Measurements from ENCODE around the gene ZNF613.
A peak's percentile ranks its signal among the peaks of the same experiment; 100 is the strongest.
"Not testable (repeated sequence)": the region's sequence is repeated elsewhere in the genome, so short reads cannot be mapped to it uniquely, and the experiment has no call there.

Gene ZNF613

GRCh38 chr19:51944798-51945552 lies 17.7 kb downstream of the ZNF613 start:
- DNase-seq (ENCODE audit: low spot score): no peak

DNA sequence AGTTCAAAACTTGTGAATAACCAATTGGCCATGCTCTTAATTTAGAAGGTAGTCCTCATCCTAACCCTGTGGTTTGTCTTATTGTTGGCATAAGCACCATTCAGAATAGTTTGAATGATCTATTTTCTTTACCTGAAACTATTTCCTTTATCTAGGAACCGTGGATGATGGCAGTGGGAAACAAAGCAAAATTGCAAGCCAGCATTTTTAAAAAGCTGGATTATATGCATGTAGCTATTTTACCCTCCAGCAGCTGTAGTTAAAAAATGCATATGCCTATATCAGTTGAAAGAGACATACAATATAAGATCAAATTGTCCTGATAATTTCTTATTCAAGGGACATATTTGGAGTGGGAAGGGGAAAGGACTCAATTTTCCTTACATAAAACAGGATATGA lies 19.3 kb downstream of the ZNF613 start:
- no peak for DNase-seq (ENCODE audit: low spot score)

GRCh38 chr19:51948975-51949374 lies 21.7 kb downstream of the ZNF613 start:
- no peak for DNase-seq (ENCODE audit: low spot score)

- DNase-seq (ENCODE audit: low spot score): not testable (repeated sequence)
Measured at GRCh38 chr19:51957846-51958245, 30.6 kb downstream of the ZNF613 start.

GRCh38 chr19:51959791-51960190 lies 32.5 kb downstream of the ZNF613 start:
- no peak for DNase-seq (ENCODE audit: low spot score)

DNA sequence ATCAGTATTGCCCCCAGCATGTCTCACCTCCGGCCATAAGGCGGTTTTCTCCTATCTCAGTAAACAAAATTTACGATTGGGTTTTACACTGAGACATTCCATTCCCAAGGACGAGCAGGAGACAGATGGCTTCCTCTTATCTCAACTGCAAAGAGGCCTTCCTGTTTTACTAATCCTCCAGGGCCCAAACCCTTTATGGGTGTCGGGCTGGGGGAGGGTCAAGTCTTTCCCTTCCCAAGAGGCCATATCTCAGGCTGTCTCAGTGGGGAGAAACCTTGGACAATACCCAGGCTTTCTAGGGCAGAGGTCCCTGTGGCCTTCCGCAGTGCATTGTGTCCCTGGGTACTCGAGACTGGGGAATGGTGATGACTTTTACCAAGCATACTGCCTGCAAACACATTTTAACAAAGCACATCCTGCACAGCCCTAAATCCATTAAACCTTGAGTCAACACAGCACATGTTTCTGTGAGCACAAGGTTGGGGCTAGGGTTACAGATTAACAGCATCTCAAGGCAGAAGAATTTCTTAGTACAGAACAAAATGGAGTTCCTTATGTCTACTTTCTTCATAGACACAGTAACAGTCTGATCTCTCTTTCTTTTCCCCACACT lies 33.5 kb downstream of the ZNF613 start:
- DNase-seq (ENCODE audit: low spot score): not testable (repeated sequence)

- no peak for DNase-seq (ENCODE audit: low spot score)
Measured at GRCh38 chr19:51965583-51965982, 38.3 kb downstream of the ZNF613 start.

DNA sequence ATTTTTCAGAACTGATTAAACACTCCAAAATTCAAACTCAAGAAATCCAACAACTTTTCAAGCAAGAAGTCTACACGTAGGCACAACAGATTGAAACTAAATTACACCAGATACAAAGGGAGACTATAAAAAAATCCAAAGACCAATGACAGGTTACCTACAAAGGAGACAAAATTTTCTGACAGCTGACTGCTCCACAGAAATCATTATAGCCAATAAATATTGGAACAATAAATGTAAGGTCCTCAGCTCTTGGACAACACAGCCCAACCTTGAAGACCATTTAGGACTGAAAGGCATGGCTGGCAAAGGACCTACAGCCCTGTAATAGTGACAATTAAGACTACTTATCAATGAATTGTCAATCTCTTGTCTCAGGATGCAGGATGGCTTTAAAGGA lies 43.4 kb downstream of the ZNF613 start:
- DNase-seq (ENCODE audit: low spot score): no peak

GRCh38 chr19:51971624-51972023 lies 44.4 kb downstream of the ZNF613 start:
- DNase-seq (ENCODE audit: low spot score): no peak

DNA sequence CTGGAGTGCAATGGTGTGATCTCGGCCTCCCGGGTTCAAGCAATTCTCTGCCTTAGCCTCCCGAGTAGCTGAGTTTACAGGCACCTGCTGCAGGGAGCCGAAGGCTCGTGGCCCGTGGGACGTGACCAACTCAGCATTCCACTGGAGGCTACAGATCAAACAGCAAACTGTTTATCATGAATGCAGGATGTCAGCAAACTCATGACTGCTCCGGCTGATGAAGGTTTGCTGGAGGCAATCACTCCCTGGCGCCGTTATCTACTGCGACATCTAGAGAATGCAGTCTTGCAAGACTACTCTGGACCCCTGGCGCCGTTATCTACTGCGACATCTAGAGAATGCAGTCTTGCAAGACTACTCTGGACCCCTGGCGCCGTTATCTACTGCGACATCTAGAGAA lies 48.5 kb downstream of the ZNF613 start:
- DNase-seq (ENCODE audit: low spot score): not testable (repeated sequence)

DNA sequence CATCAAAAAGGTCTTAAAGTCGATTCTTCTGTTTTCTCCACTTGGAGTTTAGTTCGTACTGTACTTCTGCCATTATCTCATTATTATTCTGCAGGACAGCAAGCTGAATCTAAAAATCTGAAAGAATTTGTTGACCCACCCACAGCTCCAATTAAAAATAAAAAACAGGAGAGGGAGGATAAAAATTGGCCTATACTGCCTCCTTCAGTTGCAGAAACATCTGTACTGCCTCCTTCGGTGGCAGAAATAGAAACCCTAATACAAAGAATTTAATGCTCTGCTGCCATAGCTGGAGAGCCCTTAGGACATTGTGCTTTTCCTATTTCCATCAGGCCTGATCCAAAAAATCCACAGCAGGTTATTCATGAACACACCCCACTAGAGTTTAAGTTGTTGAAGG lies 49.6 kb downstream of the ZNF613 start:
- no peak for DNase-seq (ENCODE audit: low spot score)

DNA sequence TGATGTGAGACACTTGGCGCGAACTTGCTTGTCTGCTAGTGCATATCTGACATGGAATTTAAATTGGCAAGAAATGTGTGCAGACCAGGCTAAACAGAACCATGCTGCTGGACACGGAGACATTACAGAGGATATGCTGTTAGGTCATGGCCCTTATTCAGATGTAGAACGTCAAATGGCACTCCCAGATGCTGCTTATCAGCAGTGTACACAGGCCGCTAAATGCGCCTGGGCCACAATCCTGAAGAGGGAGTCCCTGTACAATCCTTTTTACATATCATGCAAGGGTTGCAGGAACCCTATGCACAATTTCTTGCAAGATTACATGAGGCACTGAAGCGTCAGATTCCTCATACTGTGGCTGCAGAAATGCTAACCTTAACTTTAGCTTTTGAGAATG lies 50.1 kb downstream of the ZNF613 start:
- no peak for DNase-seq (ENCODE audit: low spot score)

DNA sequence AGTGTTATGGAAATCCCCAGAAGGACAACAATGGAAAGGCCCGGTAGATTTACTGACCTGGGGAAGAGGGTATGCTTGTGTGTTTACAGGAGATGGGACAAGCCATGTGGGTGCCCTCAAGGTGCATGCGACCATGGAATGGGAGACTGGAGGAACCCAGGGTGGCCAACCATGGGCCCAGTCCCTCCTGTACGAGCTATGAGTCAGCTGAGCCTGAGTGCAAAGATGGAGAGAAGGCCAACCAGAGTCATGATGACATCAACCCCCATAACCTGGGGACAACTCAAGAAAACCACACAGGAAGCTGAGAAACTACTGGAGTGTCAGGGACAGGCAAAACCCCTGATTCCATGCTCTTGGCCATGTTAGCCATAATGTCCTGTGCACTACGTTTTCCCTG lies 51.6 kb downstream of the ZNF613 start:
- DNase-seq (ENCODE audit: low spot score): no peak

- DNase-seq (ENCODE audit: low spot score): no peak
Measured at GRCh38 chr19:51980116-51980736, 53.0 kb downstream of the ZNF613 start.

DNA sequence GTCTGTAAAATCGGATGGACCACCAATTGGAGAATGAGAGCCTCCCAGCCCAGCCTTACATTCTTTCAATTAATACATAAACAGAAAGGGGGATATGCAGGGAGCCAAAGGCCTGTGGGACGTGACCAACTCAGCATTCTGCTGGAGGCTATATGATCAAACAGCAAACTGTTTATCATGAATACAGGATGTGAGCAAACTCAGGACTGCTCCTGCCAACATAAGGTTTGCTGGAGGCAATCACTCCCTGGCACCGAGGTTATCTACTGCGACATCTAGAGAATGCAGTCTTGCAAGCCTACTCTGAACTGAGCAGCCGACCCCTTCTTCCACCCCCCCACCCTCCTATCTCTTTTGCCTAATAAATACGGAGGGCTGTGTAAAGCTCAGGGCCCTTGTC lies 53.7 kb downstream of the ZNF613 start:
- DNase-seq (ENCODE audit: low spot score): not testable (repeated sequence)

DNA sequence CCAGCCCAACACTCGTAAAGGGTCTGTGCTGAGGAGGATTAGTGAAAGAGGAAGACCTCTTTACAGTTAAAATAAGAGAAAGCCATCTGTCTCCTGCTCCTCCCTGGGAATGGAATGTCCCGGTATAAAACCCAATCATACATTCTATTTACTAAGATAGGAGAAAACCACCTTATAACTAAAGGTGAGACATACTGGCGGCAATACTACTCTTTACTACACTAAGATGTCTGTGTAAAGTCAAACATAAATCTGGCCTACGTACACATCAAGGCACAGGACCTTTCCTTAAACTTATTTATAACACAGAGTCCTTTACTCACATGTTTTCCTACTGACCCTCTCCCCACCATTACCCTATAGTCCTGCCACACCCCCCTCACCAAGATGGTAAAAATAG lies 56.1 kb downstream of the ZNF613 start:
- no peak for DNase-seq (ENCODE audit: low spot score)

DNA sequence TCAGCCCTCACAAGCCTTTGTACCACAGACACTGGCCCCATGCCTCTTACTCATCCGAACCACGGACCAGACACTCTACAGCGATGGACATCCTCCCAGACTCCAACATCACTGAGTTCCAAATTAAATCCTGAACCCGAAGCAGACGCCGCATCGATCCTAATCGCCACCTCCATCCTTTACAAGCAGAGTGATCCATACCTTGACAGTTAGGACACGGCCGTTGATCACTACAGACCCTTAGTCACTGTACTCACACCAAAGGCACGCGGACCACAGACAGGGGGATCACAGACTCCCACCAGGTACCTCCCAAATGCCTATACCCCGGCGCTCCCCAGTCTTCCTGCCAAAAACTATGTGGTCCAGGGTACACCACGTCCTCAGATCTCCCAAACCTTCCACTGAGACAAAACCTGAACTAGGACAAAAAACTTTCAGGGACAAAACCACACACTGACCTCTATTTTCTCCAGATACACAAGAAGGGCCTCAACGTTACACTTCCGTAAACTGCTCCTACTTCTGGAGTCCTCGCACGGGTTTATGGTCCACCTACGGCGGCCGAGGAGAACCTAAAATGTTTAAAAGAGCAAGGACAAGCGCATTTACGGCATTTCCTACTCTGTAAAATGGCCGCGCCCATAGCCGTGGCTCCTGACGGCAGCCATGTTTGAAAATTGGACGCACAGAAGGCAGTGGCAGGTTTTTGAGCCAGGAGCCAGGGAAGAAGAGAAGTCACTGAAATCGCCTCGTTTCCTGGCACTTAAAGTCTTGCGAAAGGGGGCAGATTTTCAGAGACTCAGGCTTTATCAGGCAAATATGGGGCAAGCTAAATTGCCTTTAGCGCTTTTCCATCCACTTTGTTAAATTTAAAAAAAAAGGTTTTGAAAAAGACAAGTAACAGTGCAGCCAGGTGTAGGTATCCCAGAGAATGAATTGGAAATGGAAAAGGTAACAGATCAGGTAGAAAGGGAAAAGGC lies 59.3 kb downstream of the ZNF613 start, which contains the start of gene ZNF350:
TSS of gene ZNF350 (minus strand) at position 532 of the 983 bp plus-strand sequence. CDS start 12,480 bp downstream, outside the sequence.
- peak; percentile 97 for DNase-seq (ENCODE audit: low spot score)

DNA sequence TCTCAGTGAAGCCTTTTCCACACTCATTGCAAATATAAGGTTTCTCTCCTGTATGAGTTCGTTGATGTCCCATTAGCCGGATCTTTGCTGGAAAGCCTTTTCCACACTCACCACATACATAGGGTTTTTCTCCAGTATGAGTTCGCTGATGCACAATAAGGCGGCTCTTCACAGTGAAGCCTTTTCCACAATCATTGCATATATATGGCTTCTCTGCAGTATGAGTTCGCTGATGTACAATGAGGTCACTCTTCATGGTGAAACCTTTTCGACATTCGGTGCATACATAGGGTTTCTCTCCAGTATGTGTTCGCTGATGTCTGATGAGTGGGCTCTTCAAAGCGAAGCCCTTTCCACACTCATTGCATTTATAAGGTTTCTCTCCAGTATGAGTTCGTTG lies 66.2 kb downstream of the ZNF613 start:
- DNase-seq (ENCODE audit: low spot score): no peak

DNA sequence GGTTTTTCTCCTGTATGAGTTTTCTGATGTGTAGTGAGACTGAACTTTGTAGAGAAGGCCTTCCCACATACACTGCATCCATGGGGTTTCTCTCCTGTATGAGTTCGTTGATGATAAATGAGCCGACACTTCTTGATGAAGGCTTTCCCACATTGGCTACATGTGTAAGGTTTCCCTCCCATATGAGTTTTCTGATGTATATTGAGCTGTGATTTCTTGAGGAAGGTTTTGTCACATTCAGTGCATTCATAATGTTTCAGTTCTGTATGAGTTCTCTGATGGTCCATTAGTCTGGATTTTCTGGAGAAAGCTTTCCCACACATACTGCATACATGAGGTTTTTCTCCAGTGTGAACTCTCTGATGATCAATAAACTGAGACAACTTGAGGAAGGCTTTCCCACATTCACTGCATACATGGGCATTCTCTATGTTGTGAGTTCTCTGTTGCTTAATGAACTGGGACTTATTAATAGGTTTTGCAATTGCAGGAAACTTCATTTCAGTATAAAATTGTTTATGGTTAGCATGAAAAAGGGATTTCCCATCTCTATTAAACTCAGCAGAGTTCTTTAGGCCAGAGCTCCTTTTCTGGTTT lies 66.9 kb downstream of the ZNF613 start:
- no peak for DNase-seq (ENCODE audit: low spot score)
